Measurements from ENCODE around the gene ZBTB4.

DNA sequence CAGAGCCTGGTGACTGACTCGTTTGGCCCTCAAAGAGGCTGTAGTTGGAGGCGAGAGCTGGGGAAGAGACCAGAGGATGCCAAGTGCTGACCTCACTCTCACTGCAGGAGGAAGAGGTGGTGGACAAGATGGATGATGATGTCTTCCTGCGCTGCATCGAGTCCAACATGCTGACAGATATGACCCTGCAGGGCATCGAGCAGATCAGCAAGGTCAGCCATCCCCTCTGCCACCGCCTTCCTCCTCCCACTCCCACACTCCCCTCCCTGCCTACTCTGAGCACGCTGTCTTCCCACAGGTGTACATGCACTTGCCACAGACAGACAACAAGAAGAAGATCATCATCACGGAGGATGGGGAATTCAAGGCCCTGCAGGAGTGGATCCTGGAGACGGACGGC, 31.7 kb upstream of the ZBTB4 start:
- no peak for TF ChIP-seq EZH2 (IDR thresholded peaks at IDR 0.05; ENCODE audit: borderline replicate concordance, low read length)
- TF ChIP-seq CTCF (IDR thresholded peaks at IDR 0.05; ENCODE audit: low read length), result no peak
